CD4-positive, alpha-beta T cell treated with Interleukin-4 for 4 hours (primary cell): ENCODE data around the gene KCTD2.
A peak's percentile ranks its signal among the peaks of the same experiment; 100 is the strongest.

Experiments used
- DNase-seq: peaks from one replicate; pipeline ENCODE4 v3.0.0-alpha.2; 2020

Gene KCTD2

DNA sequence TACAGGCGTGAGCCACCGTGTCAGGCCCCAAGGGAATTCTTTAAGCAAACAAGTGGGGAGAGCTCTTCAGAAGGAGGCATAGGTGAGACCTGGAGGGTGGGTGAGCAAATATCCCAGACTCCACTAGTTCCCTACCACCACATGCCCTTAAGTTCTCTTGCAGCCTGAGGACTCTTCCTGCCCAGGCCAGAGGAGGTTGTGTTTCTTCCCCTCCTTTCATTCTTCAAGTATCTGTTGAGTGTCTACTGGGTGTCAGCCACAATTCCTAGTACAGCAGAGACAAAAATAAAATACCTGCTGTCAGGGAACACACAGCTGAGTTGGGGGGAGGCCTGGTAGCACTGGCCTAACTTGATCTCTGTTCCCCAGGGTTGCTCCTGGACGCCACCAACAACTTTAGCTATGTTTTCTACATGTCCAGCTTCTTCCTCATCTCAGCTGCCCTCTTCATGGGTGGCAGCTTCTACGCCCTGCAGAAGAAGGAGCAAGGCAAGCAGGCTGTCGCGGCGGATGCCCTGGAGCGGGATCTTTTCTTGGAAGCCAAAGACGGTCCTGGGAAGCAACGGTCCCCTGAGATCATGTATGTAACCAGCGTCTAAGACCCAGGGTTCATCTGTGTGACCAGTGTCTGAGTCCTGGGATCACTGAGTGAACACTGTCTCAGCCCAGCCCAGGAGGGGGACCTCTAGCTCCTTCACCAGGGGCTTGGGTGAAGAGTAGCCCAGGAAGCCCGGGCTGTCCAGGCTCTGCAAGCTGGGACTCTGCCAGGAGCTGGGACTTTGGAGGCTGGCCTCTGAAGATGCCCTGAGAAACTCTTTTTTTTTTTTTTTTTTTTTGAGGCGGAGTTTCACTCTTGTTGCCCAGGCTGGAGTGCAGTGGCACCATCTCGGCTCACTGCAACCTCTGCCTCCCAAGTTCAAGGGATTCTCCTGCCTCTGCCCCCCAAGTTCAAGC is 56.9 kb downstream of the KCTD2 start:
- no peak for DNase-seq

- no peak for DNase-seq
Measured at GRCh38 chr17:75105126-75106080, 58.4 kb downstream of the KCTD2 start.

DNA sequence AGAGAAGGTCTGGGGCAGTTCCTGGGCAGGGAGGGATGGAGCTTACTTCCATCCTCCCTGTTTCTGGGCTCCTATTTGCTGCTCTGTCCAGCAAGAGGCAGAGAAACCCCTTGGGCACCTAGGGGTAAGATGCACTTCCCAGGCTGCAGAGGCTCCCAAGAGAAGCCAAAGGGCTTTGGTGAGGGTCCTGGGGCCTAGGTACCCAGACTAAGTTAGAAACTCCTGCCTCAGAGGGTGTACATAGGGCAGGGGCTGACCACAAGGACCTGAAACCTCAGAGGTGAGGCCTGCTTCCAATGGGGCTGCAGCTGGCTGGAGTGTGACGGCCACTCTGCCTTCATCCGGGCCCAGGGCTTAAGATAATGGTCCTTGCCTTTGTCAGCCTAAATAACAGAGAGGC is 61.2 kb downstream of the KCTD2 start:
- DNase-seq: no peak

GRCh38 chr17:75109046-75109406 is 62.0 kb downstream of the KCTD2 start:
- DNase-seq: no peak

GRCh38 chr17:75109407-75110233 is 62.6 kb downstream of the KCTD2 start, which contains the start of gene ARMC7:
ARMC7 (plus strand) TSS chr17:75109969; CDS start chr17:75110289, 320 bp downstream.
- peak; percentile 89 for DNase-seq

- DNase-seq: no peak
Measured at GRCh38 chr17:75110234-75110937, 63.4 kb downstream of the KCTD2 start.

GRCh38 chr17:75111777-75112335 is 64.8 kb downstream of the KCTD2 start:
- no peak for DNase-seq

GRCh38 chr17:75113798-75114551 is 67.0 kb downstream of the KCTD2 start:
- DNase-seq: peak; percentile 89

- DNase-seq: no peak
Measured at GRCh38 chr17:75114552-75115314, 67.7 kb downstream of the KCTD2 start.
